ENCODE results near the gene RDH12.

GRCh38 chr14:67683842-67684241 is 17.8 kb upstream of the RDH12 start:
- TF ChIP-seq CTCF (IDR thresholded peaks at IDR 0.05; ENCODE audit: low read depth, low read length, poor library complexity, severe bottlenecking) (no peak), EZH2phosphoT487 (IDR thresholded peaks at IDR 0.05; ENCODE audit: borderline replicate concordance, low read length) (no peak)

Data from DOHH2 (cell line).